ENCODE results near the gene FKBP14. TPM values are rescaled to one million over a fixed set of nuclear protein-coding genes. Genes with fewer than 3 reads are reported as not detected.

FKBP14 gene
- total and polyA plus RNA-seq, 9 of the 15 experiments (the other 6 are each of a cell fraction or from before 2014, with no cell fraction given), result 5.3 to 27.9 (median 14.3) TPM

- TF ChIP-seq MBD2 (IDR thresholded peaks at IDR 0.05; ENCODE audit: borderline replicate concordance, low read depth), result peak; percentile 94
- TF ChIP-seq ZNF232 (CRISPR knock-in tag; IDR thresholded peaks at IDR 0.05), result no peak
- TF ChIP-seq RFX7 (CRISPR knock-in tag; IDR thresholded peaks at IDR 0.05), result no peak
- no peak for TF ChIP-seq SIX5 (IDR thresholded peaks at IDR 0.05; ENCODE audit: borderline replicate concordance in 1 of 2, insufficient read depth in 1 of 2, low read depth in 1 of 2, low read length in 2 of 2)
- TF ChIP-seq ZNF655 (CRISPR knock-in tag; IDR thresholded peaks at IDR 0.05), result no peak
- peak; percentile 96 for TF ChIP-seq FOS (IDR thresholded peaks at IDR 0.05; ENCODE audit: extremely low read depth, insufficient read length)
- TF ChIP-seq CHCHD3 (CRISPR knock-in tag; IDR thresholded peaks at IDR 0.05), result no peak
- 0 out of 2 replicates have a peak, but pooled peaks have one; percentile 2 for TF ChIP-seq MAFK (IDR thresholded peaks at IDR 0.05; ENCODE audit: low read length)
- 0 out of 2 replicates have a peak, but pooled peaks have one; percentile 25 for TF ChIP-seq SIN3B (IDR thresholded peaks at IDR 0.05; ENCODE audit: low read depth)
- TF ChIP-seq POLR2AphosphoS2 (IDR thresholded peaks at IDR 0.05; ENCODE audit: low read length), result no peak
- no peak for TF ChIP-seq RBM14 (IDR thresholded peaks at IDR 0.05; ENCODE audit: borderline replicate concordance, insufficient read depth, low read depth, low read length)
- peak; percentile 99 for TF ChIP-seq NEUROD1 (IDR thresholded peaks at IDR 0.05; ENCODE audit: borderline replicate concordance, low read depth, low read length, partially characterized antibody)
- no peak for TF ChIP-seq HDAC8 (tag; IDR thresholded peaks at IDR 0.05)
- TF ChIP-seq ZNF77 (CRISPR knock-in tag; IDR thresholded peaks at IDR 0.05), result no peak
- TF ChIP-seq ZNF140 (CRISPR knock-in tag; IDR thresholded peaks at IDR 0.05), result no peak
- peak; percentile 87 for TF ChIP-seq ETV1 (tag; conservative IDR thresholded peaks at IDR 0.05; ENCODE audit: low read depth)
- no peak for TF ChIP-seq FOXK1 (CRISPR knock-in tag; IDR thresholded peaks at IDR 0.05; ENCODE audit: borderline replicate concordance)
- TF ChIP-seq RBFOX2 (IDR thresholded peaks at IDR 0.05; ENCODE audit: low read depth, low read length), result peak; percentile 68
- no peak for TF ChIP-seq NCOA2 (IDR thresholded peaks at IDR 0.05; ENCODE audit: partially characterized antibody in 2 of 2)
- TF ChIP-seq ZNF23 (CRISPR knock-in tag; IDR thresholded peaks at IDR 0.05), result no peak
- TF ChIP-seq SP1 (CRISPR knock-in tag; IDR thresholded peaks at IDR 0.05), result 0 out of 2 replicates have a peak, but pooled peaks have one; percentile 52
- TF ChIP-seq TSHZ1 (CRISPR knock-in tag; IDR thresholded peaks at IDR 0.05), result no peak
- TF ChIP-seq SRF (CRISPR knock-in tag; IDR thresholded peaks at IDR 0.05), result peak in 1 of 2 experiments; percentile 12; a peak in 1 of 4 replicates
- TF ChIP-seq HNRNPLL (IDR thresholded peaks at IDR 0.05; ENCODE audit: low read depth, low read length, poor library complexity, severe bottlenecking), result peak; percentile 50
- TF ChIP-seq SNRNP70 (optimal IDR thresholded peaks at IDR 0.05; ENCODE audit: low read depth, low read length), result no peak
Measured at GRCh38 chr7:30026229-30027064, at the start of gene FKBP14 (continued).
